ENCODE measurements around the gene FAM114A1.

Gene FAM114A1

DNA sequence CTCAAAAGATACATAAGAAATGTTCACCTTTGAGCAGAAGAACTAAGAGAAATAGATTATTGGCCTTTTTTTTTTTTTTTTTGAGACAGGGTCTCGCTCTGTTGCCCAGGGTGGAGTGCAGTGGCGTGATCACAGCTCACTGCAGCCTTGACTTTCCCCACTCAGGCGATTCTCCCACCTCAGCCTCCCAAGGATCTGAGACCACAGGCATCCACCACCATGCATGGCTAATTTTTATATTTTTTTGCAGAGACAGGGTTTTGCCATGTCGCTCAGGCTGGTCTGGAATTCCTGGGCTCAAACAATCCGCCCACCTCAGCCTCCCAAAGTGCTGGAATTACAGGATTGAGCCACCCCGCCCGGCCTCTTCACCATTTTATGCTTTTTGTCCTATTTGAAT, 8.1 kb upstream of the FAM114A1 start:
- DNase-seq (ENCODE audit: low read depth in 2 of 2), result no peak

DNA sequence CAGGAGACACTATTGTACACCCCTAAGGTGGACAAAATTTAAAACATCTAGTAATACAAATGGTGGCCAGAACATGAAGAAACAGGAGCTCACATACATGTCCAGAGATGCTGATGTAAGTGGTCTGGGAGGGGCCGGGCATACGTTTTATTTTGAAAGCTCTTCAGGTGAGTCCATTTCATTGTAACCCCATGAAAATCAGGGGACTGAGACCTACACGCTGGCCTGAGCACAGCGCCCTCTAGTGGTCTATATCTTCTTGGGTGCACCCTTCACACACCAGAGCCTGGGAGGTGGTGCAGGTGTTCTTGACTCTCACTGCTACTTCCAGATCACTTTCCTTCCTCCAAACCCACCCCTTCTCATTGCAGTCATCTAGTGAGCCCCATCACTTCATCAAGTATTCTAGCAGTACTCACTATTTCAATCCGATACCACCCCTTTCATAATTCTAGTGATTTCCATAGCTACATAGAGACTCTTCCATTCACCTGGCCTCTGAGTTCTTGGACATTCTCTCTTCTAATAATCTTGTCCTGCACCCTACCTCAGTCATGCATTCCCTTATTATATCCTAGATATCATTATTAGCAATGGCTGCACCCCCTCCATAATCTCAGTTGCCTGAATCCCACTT, 6.7 kb upstream of the FAM114A1 start:
- peak in 1 of 2 donors; percentile 41 for DNase-seq (ENCODE audit: low read depth in 2 of 2)

DNA sequence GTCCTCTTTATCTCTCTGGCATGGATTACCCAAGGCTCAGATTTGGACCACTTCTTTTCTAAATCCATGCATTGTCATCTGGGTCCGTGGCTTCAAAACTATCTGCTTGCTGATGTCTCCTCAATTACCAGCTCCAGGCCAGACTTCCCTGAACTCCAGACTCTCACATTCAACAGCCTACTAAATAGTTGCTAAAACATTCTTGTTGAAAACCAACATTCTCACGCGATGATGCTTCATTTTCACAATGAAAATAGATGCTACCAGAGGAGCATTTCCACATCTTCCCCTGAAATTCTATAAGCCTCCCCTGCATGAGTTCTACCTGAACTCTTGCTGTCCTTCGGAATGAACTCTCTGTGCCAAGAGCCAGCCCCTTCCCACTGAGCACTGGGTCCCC, 5.8 kb upstream of the FAM114A1 start:
- no peak for DNase-seq (ENCODE audit: low read depth in 2 of 2)

DNA sequence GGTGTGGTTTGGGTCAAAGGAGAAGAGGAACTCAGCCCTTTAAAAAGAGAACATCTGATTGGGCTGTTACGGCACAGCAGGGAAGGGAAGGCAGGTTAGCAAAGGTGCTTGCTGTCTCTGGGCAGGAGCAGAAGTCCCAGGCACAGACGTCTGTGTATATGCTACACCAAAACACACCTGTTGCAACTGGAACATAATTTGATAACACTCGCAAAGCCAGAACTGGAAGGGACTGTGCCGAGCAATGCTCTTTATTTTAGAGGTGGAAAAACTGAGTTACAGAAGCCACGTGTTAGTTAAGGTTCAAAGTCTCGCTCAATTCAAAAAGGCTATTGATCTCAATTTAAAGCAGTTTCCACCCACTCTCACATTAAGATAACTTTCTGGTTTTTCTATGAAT, 2.2 kb upstream of the FAM114A1 start:
- no peak for DNase-seq (ENCODE audit: low read depth in 2 of 2)

DNA sequence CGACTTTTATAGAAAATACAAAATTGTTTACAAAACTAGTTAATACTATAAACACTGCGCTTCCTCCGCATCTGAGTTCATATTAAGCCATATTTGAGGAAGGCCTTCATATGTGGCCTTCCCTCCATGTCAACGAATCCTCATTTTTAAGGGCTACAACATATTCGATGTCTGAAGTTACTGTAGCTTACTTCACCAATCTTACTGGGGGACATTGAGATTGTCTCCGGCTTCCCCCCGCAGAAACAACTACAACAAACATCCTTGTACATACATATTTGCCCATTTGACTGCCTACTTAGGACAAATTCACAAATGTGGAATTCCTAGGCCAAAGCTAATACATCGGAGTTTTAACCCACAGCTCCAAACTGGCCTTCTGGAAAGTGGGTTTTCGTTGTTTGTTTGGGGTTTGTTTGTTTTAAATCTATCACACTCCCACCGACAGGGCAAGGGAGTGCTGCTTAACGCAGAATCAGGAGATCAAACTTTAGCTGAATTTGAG, 581 bp upstream of the FAM114A1 start:
- no peak for DNase-seq (ENCODE audit: low read depth in 2 of 2)

DNA sequence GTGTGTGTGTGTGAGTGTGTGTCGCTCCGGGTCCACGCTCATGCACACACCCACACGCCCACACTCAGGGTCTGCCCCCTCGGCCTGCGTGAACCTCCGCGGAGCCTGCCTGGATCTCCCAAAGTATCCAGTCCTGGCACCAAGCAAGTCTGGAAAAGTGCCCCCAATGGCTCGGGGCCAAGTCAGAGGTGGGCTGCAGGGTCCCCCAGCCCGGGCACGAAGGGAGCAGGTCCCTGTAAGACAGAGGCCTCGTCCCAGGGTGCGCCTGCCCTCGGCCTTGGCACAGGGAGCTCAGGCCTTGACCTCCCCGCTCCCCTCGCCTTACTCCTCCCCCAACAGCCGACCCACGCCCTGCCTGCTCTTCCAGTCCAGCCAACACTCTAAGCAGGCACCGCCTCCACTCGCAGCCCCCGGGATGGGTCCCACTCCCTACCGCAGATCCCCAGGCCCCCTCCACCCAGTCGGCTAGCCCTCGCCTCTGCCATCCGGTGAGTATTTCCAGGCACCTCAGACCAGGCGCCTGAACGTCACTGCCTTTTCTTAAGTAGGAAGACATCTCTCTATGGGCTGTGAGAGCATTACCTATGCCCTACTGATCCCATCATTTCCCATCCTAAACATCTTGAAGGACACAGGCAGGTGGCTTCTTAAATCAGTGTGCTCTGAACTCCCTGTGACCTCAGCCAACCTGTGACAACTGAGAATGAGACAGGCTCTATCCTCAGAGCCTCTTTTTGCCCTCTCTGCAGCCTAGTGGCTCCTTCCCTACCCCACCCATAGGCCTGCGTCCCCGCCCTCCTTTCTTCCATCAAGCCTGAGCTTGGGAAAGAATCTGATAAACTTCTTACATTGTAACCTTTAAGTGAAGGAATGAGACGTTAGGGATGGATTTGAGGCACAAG, 704 bp downstream of the FAM114A1 start:
- DNase-seq (ENCODE audit: low read depth in 2 of 2), result no peak

DNA sequence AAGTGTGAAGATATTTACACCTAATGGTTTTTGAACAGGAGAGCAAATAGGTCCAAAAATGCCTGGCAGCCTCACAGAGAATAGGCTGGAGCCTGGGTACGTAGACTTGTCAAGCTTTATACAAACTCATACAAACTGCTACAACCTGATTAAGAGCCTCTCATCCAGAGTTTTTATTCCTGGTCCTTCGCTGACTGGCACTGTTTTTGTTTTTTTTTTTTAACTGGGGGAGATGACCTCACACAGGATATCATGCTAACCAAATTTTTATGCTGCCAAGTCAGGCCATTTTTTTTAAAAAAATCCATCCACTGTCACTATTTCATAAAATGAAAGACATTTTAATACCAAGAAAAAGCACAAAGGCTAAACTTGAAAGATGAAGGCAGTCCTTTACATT, 1.9 kb downstream of the FAM114A1 start:
- no peak for DNase-seq (ENCODE audit: low read depth in 2 of 2)

DNA sequence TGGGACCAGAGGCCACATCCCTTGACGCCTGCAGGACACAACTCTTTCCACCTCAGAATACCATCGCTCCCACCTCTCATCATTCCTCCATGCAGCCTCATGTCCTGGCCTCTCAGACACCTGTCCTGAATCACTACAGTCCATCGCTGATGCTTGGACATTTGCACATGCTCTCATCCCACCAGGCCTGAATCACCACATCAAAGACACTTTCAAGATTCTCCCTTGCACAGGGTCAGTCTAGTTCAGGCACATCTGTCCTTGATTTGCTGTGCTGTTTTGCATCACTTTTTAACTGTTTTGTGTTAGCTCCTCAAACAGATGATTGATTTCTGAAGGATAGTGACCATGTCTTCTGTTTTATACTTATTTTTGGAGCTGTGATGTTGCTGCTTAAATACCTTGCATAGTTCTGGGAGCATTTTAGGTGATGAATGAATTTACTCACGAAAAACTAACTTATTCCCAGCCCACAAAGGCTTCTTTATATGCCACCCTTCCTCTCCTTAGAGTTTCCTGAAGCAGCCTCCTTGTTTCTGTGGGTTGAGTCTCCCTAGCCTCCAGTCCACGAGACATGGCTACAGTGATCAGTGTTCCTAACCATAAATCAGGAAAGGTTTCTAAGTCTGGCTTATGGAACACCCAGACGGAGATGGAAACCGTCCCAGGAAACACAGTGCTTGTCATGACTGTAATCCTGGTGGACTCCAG, 2.6 kb downstream of the FAM114A1 start:
- no peak for DNase-seq (ENCODE audit: low read depth in 2 of 2)

DNA sequence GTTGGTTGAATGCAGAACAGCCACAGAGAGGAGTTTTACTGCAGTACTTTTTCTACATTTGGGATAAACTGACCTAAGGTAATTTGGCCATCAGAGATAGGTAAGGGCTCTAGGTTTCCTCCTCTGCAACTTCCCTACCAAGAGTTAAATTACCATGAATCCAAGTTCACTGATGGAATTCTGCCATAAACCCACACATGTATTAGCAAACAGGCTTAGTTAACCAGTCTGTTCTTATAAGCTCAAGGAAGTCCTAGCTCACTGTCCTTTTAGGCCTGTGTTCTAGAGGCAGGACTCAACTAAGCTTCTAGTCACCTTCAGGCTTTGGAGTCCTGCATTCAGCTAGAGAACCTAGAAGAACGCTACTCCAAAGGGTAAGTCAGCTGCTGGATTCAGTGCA, 4.0 kb downstream of the FAM114A1 start:
- no peak for DNase-seq (ENCODE audit: low read depth in 2 of 2)

DNA sequence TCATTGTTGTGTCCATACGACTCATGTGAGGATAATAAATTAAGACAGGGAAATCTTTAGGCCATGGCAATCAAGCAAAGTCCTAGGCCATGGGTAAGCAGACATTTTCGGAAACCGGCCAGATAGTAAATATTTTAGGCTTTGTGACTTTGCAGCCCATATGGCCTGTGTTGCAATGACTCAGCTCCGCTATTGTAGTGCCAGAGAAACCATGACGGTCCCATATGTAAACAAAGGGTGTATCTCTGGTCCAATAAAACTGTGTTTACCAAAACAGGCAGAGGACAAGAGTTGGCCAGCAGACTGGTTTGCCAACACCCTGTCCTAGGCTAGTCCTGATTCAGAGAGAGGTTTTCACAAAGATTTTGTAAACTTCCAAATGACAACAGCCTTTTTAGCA, 5.0 kb downstream of the FAM114A1 start:
- DNase-seq (ENCODE audit: low read depth in 2 of 2), result no peak

DNA sequence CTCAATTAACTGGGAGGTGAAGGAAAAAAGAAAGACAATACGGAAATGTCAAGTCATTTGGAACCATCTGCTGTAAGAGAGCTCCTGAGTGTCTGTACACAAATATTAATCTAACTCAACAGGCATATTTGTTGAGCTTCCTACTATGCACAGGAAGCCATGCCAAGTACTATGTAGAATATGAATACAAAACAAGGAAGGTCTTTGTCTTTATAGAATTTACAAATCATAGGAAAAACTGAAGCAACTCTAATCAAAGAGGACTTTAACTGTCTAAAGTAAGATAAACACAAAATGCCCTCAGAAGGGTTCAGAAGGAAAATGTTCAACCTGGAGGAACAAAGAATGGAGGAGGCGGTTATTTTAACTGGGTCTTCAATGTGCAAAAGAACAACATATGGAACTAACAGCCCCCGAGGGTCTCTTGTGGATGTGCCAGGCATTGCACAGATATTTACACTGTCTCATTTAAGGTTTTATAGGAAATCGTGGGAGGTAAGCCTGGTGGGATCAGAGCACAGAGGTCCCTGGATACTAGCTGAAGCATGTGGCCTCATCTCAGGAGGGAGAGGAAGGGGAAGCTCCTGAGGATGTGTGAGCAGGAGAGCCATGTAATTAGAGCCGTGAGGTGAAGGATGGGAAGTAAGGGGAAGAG, 5.8 kb downstream of the FAM114A1 start:
- DNase-seq (ENCODE audit: low read depth in 2 of 2), result no peak

DNA sequence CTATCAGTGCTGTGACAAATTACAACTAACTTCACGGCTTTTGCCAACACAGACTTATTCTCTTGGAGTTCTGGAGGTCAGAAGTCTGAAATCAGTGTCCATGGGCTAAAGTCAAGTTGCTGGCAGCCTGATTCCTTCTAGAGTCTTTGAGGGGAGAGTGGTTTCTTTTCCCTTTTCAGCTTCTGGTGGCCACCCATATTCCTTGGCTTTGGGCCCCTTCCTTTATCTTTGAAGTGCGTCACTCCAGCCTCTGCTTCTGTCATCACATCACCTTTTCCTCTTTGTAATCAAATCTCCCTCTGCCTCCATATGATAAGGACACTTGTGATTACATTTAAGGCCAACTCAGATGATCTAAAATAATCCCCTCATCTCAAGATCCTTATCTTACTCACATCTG, 9.0 kb downstream of the FAM114A1 start:
- no peak for DNase-seq (ENCODE audit: low read depth in 2 of 2)

DNA sequence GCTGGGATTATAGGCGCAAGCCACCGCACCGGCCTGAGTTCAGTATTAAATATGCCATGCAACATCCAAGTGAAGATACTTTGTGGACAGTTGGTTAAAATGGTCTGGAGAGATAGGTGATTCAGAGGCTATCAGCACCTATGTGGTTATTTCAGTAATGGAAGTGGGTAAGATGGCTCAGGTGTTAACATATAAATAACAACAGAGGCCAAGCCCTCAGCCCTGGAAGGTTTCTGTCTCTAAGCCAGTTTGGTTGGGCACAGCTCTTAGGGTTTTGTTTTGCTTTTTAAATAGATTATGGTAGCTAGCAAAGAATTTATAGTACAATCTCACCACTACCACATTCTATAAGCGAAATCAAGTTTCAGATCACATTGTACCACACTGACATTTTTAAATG, 16.6 kb downstream of the FAM114A1 start:
- no peak for DNase-seq (ENCODE audit: low read depth in 2 of 2)

DNA sequence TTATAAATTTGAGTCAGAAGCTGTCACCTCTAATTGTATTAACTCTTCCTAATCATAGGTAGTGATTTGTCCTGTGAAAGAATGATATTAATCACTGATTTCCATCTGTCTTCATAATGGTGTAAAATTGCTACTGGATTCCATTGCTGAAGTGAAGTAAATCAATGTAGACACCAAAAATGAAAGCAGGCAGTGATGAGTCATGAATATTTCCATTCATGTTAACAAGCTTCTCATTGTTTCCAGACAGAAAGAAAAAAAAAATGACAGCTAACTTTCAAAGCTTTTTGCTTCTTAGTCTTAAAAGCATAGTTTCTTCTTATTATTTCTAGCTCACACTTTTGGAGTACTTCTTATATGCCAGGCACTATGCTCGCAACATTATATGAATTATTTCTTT, 21.5 kb downstream of the FAM114A1 start:
- no peak for DNase-seq (ENCODE audit: low read depth in 2 of 2)

DNA sequence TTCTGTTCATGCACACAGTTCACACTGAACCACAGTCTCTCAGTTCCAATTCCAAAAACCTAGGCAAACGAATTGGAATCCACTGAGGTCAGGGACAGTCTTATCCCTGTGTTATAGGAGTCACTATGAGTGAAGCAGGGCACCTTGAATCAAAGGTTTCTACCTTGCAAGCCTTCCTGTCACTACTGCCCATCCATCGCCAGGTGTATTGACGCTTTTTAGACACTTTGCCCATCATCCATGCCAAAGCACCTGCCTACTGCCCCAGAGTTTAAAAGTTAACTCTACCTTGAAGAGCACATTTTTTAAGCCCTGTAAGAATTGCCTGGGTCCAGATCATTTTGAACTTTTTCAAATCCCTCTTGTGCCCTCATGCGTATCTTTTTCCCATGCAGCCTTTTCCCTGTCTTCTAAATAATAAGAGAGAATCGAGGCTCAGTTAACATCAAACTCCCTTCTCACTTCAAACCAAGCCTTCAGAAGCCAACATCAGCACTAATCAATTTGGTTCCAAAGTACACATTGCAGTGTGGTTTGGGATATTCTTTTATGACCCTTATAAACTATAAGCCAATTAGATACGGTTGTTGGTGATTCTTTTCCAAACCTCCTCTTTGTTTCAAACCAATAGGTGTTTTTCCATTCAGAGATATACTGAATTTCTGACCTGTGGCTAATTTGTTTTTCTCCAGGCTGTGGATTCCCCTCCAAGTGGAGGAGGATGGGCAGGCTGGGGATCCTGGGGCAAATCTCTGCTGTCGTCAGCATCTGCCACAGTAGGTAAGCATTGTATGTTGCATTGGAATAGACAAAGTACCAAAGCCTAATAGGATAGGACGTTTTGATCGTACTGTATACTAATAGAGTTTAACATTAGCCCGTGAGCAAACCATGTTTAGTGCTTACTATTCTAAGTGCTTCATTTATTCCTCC, 23.7 kb downstream of the FAM114A1 start:
- DNase-seq (ENCODE audit: low read depth in 2 of 2), result no peak

DNA sequence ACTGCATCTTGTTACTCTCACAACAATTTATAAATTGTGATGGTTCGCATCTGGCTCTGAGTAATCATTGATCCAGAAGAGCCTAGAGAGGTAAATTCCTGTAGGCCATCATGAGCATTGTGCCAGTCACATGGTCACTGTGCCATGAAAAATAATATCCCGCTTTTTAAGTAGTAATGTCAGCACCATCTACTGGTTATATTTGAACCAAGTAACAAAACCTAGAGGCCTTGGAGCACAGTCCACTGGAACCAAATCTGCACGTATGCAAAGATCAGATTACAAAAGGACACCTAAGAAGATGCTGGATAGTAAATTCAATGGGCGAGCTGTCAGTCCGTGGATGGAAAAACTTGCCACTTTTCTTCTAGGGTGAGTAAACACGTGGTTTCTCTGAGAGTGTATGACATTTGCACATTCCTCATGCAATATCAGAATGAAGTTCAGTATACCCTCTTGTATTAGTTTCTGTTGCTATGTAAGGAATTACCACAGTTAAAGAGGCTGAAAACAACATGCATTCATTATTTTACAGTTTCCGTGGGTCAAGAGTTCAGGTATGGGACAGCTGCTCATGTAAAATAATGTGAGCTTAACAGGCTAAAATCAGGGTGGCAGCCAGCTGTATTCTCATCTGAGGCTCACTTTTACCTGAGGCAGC, 26.8 kb downstream of the FAM114A1 start:
- DNase-seq (ENCODE audit: low read depth in 2 of 2), result no peak

DNA sequence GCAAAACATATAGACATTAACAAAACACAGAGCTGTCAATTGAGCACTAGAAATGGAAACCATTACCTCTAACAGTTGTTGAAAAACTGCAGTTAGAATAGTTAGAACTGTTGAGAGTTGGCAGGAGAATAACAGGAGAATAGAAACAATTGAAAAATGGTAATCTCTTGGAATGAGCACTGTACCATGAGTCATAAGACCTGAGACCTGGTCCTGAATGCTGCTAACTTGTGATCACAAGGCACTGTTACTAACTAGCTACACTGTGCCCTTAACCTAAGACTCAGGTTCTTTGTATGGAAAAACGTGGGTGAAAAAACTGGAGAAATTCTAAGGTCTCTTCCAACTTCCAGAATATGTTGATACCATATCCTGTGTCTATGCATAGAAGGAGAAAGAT, 29.3 kb downstream of the FAM114A1 start:
- DNase-seq (ENCODE audit: low read depth in 2 of 2), result no peak

DNA sequence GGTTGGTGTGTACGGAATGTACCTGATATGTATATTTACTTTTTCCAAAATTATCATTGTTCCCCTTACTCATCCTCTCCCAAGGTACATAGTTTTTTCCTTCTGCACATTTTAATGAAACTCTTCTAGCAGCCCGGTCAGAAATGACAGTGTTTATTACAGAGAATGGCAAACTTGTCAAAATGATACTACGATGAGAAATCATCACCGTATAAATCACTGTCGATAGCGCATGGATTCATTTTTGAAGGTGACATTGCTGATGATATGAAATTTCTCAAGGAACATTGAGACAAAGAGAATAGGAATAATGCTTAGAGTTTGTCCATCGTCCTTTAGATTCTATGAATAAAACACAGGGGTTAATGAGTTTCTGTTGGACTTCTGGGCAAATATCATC, 30.6 kb downstream of the FAM114A1 start:
- no peak for DNase-seq (ENCODE audit: low read depth in 2 of 2)

DNA sequence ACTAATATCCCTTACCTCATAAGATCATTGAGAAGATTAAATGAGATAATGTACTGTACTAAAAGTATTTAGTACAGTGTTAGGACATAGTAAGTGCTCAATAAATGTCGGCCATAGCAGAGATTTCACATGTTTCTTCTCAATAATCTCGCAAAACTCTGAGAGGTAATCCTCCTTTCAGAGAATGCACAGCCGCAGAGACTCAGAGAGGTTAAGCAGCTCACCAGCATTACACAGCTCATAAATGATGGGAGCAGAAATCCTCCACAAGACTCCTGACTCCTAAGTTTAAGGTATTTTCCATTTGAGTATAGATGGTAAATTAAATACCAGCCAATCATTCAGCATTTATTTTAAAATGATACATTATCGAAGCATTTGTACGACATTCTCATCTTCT, 34.6 kb downstream of the FAM114A1 start:
- DNase-seq (ENCODE audit: low read depth in 2 of 2), result no peak

DNA sequence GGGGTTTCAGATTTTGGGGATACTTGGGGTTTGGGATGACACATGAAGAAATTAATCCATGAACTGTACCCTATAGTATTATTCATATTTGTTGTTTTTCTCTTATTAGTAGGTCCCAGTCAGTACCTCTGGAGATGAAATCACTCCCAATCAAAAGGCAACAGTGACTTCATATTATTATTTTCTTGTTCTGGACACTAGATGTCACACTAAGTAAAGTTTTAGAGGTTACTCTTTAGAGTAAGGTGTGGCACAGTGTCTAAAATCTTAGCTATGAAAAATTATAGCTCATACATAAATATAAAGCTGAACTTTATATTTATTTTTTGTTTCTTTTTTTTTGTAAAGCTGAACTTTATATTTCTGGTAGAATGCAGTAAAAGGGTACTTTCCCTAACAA, 35.1 kb downstream of the FAM114A1 start:
- DNase-seq (ENCODE audit: low read depth in 2 of 2), result no peak

All from stimulated activated CD8-positive, alpha-beta memory T cell treated with anti-CD3 and anti-CD28 coated beads, Interleukin-2, amount 100 ng/mL, for 48 hours (primary cell).